IPS-11a (cell line): Measurements from ENCODE around the gene KRTAP19-8.

Experiments
- H3K4me3 ChIP-seq: one replicate; pipeline ENCODE4 v1.5.1; 2013; ENCODE audit warnings: low read depth, low read length, control low read depth

Gene KRTAP19-8

GRCh38 chr21:31012133-31013089, 25.9 kb downstream of the KRTAP19-8 start:
- H3K4me3 ChIP-seq: no peak overlapping the region

DNA sequence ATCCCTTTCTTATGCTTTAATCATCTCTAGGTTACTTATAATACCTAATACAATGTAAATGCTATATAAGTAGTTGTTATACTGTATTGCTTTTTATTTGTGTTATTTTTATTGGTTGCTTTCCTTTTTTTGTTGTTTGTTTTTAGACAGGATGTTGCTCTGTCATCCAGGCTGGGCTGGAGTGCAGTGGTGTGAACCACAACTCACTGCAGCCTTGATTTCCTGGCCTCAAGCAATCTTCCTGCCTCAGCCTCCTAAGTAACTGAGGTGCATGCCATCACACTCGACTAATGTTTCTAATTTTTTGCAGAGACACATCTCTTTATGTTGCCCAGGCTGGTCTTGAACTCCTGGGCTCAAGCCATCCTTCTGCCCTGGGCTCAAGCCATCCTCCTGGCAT, 26.9 kb downstream of the KRTAP19-8 start:
- H3K4me3 ChIP-seq: no peak overlapping the region

DNA sequence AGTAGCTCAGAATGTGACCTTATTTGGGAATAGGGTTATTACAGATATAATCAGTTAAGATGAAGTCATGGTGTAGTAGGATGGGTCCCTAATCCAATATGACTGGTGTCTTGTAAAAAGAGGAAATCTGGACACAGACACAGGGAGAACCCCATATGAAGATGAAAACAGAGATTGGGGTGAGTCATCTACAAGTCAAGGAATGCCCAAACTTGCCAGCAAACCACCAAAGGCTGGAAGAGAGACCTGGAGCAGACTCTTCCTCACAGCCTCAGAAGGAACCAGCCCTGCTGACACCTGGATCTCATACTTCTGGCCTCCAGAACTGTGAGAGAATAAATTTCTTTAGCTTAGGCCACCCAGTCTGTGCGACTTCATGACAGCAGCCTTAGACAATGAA, 29.9 kb downstream of the KRTAP19-8 start:
- no peak overlapping the region for H3K4me3 ChIP-seq

DNA sequence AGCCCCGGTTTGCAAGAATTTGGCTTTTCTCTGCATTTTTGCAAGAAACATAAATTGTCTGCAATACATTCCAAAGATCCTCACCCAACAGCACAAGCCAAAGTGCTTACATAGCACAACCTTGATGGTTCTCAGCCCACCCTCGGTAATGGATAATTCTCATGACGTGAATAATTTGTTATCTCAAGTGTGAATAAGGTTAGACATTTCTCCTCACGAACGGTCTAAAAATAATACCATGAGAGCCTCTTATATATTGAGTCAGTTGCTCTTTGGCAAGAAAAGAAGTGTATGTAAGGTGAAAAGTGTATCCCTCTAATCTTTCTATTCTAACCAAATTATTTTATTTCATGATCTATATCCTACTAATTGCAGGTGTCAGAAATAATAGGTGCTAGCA, 33.3 kb downstream of the KRTAP19-8 start:
- no peak overlapping the region for H3K4me3 ChIP-seq

GRCh38 chr21:31003471-31003870, 34.8 kb downstream of the KRTAP19-8 start:
- H3K4me3 ChIP-seq: no peak overlapping the region

GRCh38 chr21:30997541-30997940, 40.7 kb downstream of the KRTAP19-8 start:
- no peak overlapping the region for H3K4me3 ChIP-seq

GRCh38 chr21:30996728-30997127, 41.5 kb downstream of the KRTAP19-8 start:
- H3K4me3 ChIP-seq: no peak overlapping the region

GRCh38 chr21:30994932-30995331, 43.3 kb downstream of the KRTAP19-8 start:
- no peak overlapping the region for H3K4me3 ChIP-seq

- H3K4me3 ChIP-seq: no peak overlapping the region
These were observed 47.6 kb downstream of the KRTAP19-8 start for GRCh38 chr21:30990514-30991262.

DNA sequence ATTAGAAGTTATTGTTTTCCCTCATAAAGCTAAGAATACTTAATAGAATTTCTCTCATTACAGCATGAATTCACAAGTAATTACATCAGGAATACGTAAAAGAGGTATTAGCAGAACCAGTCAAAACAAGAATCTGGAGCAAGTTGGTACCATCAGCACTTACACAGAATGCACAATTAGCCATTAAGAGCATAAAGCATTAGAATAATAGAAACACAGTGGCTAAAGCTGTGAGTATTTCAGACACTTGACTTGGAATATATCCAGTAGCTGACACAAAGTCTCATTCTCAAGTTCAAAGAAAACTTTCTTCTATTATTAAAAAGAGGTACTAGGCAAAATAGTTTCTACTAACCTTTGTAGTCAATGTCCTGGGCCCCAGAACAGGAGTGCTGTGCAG, 49.6 kb downstream of the KRTAP19-8 start:
- H3K4me3 ChIP-seq: no peak overlapping the region
